ENCODE data around the gene TOX4. TPM values are rescaled to one million over a fixed set of nuclear protein-coding genes. Genes with fewer than 3 reads are reported as not detected.

The TOX4 gene
- total RNA-seq, 1 donor from 2014 or later, result 63.0 TPM

DNA sequence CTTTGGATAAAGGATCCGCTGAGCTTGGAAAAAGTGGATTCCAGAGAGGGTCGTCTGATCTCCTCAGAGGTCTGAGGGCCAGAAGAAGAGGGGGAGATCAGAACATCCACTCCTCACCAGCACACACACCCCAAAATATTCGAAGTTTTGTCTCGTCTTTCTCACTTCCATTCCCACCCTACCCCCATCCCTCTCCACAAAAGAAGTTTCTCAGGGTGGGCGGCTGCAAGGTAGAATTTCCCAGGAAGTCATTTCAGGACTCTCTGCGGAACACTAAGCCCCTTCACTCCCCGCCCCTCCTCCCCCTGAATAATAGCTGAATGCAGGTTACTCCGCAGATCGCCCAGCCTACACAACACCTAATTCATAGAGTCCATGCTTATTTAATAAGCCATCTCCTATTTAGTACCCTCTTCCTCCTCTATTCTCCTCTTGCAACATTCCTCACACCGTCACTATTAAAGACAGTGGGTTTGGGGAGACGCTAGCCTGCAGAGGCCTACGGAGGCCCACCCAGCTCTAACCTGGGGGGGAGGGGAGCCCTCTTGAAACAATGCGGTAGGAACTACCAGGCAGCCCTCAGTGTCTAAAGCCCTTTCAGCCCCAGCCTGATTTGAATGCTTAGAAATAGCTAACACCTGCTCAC is 49.8 kb downstream of the TOX4 start:
- Mint-ChIP-seq H3K36me3 (ENCODE audit: unreplicated experiment) (peaks cover 8% of the 10 kb centered on the region), H3K27me3 (ENCODE audit: unreplicated experiment) (peaks cover 19% of the 10 kb centered on the region), H3K9me3 (ENCODE audit: unreplicated experiment) (peaks cover 9% of the 10 kb centered on the region), H3K4me1 (ENCODE audit: low read depth, unreplicated experiment) (peaks cover 8% of the 10 kb centered on the region), H3K4me3 (ENCODE audit: unreplicated experiment) (peak overlapping the region; percentile 93), H3K27ac (ENCODE audit: unreplicated experiment) (peak overlapping the region; percentile 89)
- DNase-seq, result no peak
- no peak for TF ChIP-seq CTCF (IDR thresholded peaks at IDR 0.05; ENCODE audit: partially characterized antibody, unreplicated experiment)

DNA sequence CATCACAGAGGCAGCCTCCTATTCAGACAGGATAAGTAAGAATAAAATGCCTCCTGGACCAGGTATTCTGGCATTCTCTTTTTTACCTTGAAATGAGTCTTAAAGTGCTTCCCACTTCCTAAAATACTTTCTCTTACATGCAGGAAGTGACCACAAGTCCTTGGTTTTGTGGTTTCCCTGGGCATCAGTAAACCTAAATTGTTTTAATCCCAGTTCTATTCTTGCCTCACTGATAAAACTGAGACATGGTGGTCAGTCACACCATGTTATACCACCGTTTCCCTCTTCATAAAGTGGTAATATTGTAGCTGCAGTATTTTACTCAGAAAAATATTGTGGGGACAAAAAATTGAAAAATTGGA is 50.3 kb downstream of the TOX4 start:
- Mint-ChIP-seq H3K9me3 (ENCODE audit: unreplicated experiment) (peaks cover 7% of the 10 kb centered on the region), H3K27ac (ENCODE audit: unreplicated experiment) (peak overlapping the region; percentile 89), H3K36me3 (ENCODE audit: unreplicated experiment) (peaks cover 4% of the 10 kb centered on the region), H3K27me3 (ENCODE audit: unreplicated experiment) (peaks cover 19% of the 10 kb centered on the region), H3K4me3 (ENCODE audit: unreplicated experiment) (peak overlapping the region; percentile 93), H3K4me1 (ENCODE audit: low read depth, unreplicated experiment) (peaks cover 8% of the 10 kb centered on the region)
- TF ChIP-seq CTCF (IDR thresholded peaks at IDR 0.05; ENCODE audit: partially characterized antibody, unreplicated experiment), result no peak
- DNase-seq, result no peak

GRCh38 chr14:21528381-21529348 is 51.7 kb downstream of the TOX4 start:
- no peaks in the 10 kb centered on the region for H3K36me3 Mint-ChIP-seq (ENCODE audit: unreplicated experiment)
- peaks cover 12% of the 10 kb centered on the region for H3K27me3 Mint-ChIP-seq (ENCODE audit: unreplicated experiment)
- H3K27ac Mint-ChIP-seq (ENCODE audit: unreplicated experiment), result no peak overlapping the region
- peaks cover 5% of the 10 kb centered on the region for H3K4me1 Mint-ChIP-seq (ENCODE audit: low read depth, unreplicated experiment)
- no peak for TF ChIP-seq CTCF (IDR thresholded peaks at IDR 0.05; ENCODE audit: partially characterized antibody, unreplicated experiment)
- peaks cover 3% of the 10 kb centered on the region for H3K9me3 Mint-ChIP-seq (ENCODE audit: unreplicated experiment)
- H3K4me3 Mint-ChIP-seq (ENCODE audit: unreplicated experiment), result no peak overlapping the region
- DNase-seq, result no peak

- Mint-ChIP-seq H3K27me3 (ENCODE audit: unreplicated experiment) (peaks cover 11% of the 10 kb centered on the region), H3K9me3 (ENCODE audit: unreplicated experiment) (peaks cover 3% of the 10 kb centered on the region), H3K27ac (ENCODE audit: unreplicated experiment) (no peak overlapping the region), H3K4me1 (ENCODE audit: low read depth, unreplicated experiment) (peaks cover 6% of the 10 kb centered on the region), H3K36me3 (ENCODE audit: unreplicated experiment) (no peaks in the 10 kb centered on the region), H3K4me3 (ENCODE audit: unreplicated experiment) (no peak overlapping the region)
- TF ChIP-seq CTCF (IDR thresholded peaks at IDR 0.05; ENCODE audit: partially characterized antibody, unreplicated experiment), result no peak
- no peak for DNase-seq
Measured at GRCh38 chr14:21529515-21529914, 52.5 kb downstream of the TOX4 start.

DNA sequence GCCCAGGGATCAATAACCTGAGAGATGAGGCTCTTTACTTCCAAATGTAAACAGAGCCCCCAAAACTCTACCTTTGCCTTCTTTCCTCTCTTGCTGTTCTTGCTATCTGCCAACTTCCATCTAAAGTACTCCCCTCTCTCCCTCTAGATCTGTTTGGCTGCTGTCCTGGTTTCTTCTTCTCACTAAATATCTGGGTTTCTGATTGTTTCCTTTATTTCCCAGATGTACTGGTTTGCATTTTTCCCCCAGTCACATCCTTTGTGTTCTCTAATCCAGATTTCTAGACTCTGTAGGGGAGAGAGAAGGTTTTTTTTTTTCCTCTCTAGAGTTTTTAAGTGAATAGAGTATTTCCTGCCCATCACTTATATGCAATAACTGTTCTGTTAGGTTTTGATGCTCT is 56.3 kb downstream of the TOX4 start:
- no peak overlapping the region for H3K4me3 Mint-ChIP-seq (ENCODE audit: unreplicated experiment)

More for the DNA sequence above, 56.3 kb downstream of the TOX4 start:
- Mint-ChIP-seq H3K36me3 (ENCODE audit: unreplicated experiment) (no peaks in the 10 kb centered on the region), H3K9me3 (ENCODE audit: unreplicated experiment) (no peaks in the 10 kb centered on the region), H3K27ac (ENCODE audit: unreplicated experiment) (no peak overlapping the region), H3K27me3 (ENCODE audit: unreplicated experiment) (peaks cover 12% of the 10 kb centered on the region), H3K4me1 (ENCODE audit: low read depth, unreplicated experiment) (peaks cover 16% of the 10 kb centered on the region)
- no peak for TF ChIP-seq CTCF (IDR thresholded peaks at IDR 0.05; ENCODE audit: partially characterized antibody, unreplicated experiment)
- DNase-seq, result no peak

Data from glutamatergic neuron (in vitro differentiated cells).